ENCODE measurements around the gene FIGNL1.

FIGNL1 gene

GRCh38 chr7:50495746-50496145, 45.6 kb upstream of the FIGNL1 start:
- H3K4me1 ChIP-seq = peaks cover 49% of the 10 kb centered on the region
- H3K27me3 ChIP-seq = no peaks in the 10 kb centered on the region
- no peak overlapping the region for H3K4me3 ChIP-seq (ENCODE audit: low read depth, low read length)
- H3K36me3 ChIP-seq = peaks cover 63% of the 10 kb centered on the region
- H3K9me3 ChIP-seq = no peaks in the 10 kb centered on the region
- DNase-seq = no peak
- no peak for TF ChIP-seq CTCF (IDR thresholded peaks at IDR 0.05; ENCODE audit: low read depth, low read length)

- no peak for TF ChIP-seq CTCF (IDR thresholded peaks at IDR 0.05; ENCODE audit: low read depth, low read length)
- peaks cover 5% of the 10 kb centered on the region for H3K9me3 ChIP-seq
- no peak for DNase-seq
- peaks cover 64% of the 10 kb centered on the region for H3K36me3 ChIP-seq
- H3K4me1 ChIP-seq = peaks cover 26% of the 10 kb centered on the region
- H3K4me3 ChIP-seq (ENCODE audit: low read depth, low read length) = no peak overlapping the region
- H3K27me3 ChIP-seq = no peaks in the 10 kb centered on the region
Measured at GRCh38 chr7:50492770-50493519, 42.8 kb upstream of the FIGNL1 start.

- TF ChIP-seq CTCF (IDR thresholded peaks at IDR 0.05; ENCODE audit: low read depth, low read length) = no peak
- Histone ChIP-seq H3K4me3 (ENCODE audit: low read depth, low read length) (no peak overlapping the region), H3K27me3 (no peaks in the 10 kb centered on the region), H3K36me3 (peaks cover 74% of the 10 kb centered on the region), H3K4me1 (peaks cover 18% of the 10 kb centered on the region), H3K9me3 (peaks cover 5% of the 10 kb centered on the region)
- DNase-seq = no peak
Measured at GRCh38 chr7:50491943-50492342, 41.8 kb upstream of the FIGNL1 start.

- no peak overlapping the region for H3K4me3 ChIP-seq (ENCODE audit: low read depth, low read length)
- peaks cover 14% of the 10 kb centered on the region for H3K4me1 ChIP-seq
- peaks cover 80% of the 10 kb centered on the region for H3K36me3 ChIP-seq
- TF ChIP-seq CTCF (IDR thresholded peaks at IDR 0.05; ENCODE audit: low read depth, low read length) = no peak
- no peaks in the 10 kb centered on the region for H3K27me3 ChIP-seq
- H3K9me3 ChIP-seq = peaks cover 5% of the 10 kb centered on the region
- no peak for DNase-seq
Measured at GRCh38 chr7:50491209-50491608, 41.1 kb upstream of the FIGNL1 start.

- Histone ChIP-seq H3K27me3 (no peaks in the 10 kb centered on the region), H3K36me3 (peaks cover 78% of the 10 kb centered on the region), H3K4me3 (ENCODE audit: low read depth, low read length) (no peak overlapping the region), H3K4me1 (peaks cover under 1% of the 10 kb centered on the region), H3K9me3 (peaks cover 5% of the 10 kb centered on the region)
- DNase-seq = no peak
- TF ChIP-seq CTCF (IDR thresholded peaks at IDR 0.05; ENCODE audit: low read depth, low read length) = no peak
Measured at GRCh38 chr7:50488379-50488778, 38.2 kb upstream of the FIGNL1 start.

GRCh38 chr7:50486512-50486911, 36.4 kb upstream of the FIGNL1 start:
- Histone ChIP-seq H3K36me3 (peaks cover 59% of the 10 kb centered on the region), H3K4me1 (peaks cover 6% of the 10 kb centered on the region), H3K9me3 (peaks cover 5% of the 10 kb centered on the region), H3K4me3 (ENCODE audit: low read depth, low read length) (no peak overlapping the region), H3K27me3 (no peaks in the 10 kb centered on the region)
- DNase-seq = no peak
- no peak for TF ChIP-seq CTCF (IDR thresholded peaks at IDR 0.05; ENCODE audit: low read depth, low read length)

Measured in BE2C (cell line).